Activated T-cell treated with anti-CD3 and anti-CD28 coated beads, Interleukin-2, amount 50 U/mL, for 24 hours (primary cell): Measurements from ENCODE around the gene IGSF11.
A peak's percentile ranks its signal among the peaks of the same experiment; 100 is the strongest.
"Not testable (repeated sequence)": the region's sequence is repeated elsewhere in the genome, so short reads cannot be mapped to it uniquely, and the experiment has no call there.

Experiments used
- DNase-seq: peaks from one replicate; pipeline ENCODE4 v3.0.0-alpha.2; 2020
- H3K27ac Mint-ChIP-seq: 2 replicates; pipeline ENCODE4 v1.8.0; 2020; ENCODE audit warnings: mild to moderate bottlenecking, mixed read lengths
- H3K27me3 Mint-ChIP-seq: 2 replicates; pipeline ENCODE4 v1.8.0; 2020; ENCODE audit warnings: mixed read lengths
- H3K36me3 Mint-ChIP-seq: 2 replicates; pipeline ENCODE4 v1.8.0; 2020; ENCODE audit warnings: low read depth, mixed read lengths
- H3K4me1 Mint-ChIP-seq: 2 replicates; pipeline ENCODE4 v1.8.0; 2020; ENCODE audit warnings: low read depth, mixed read lengths
- H3K4me3 Mint-ChIP-seq: 2 replicates; pipeline ENCODE4 v1.8.0; 2020; ENCODE audit warnings: mild to moderate bottlenecking, moderate library complexity, mixed read lengths
- H3K9me3 Mint-ChIP-seq: 2 replicates; pipeline ENCODE4 v1.8.0; 2020; ENCODE audit warnings: mixed read lengths

Gene IGSF11

DNA sequence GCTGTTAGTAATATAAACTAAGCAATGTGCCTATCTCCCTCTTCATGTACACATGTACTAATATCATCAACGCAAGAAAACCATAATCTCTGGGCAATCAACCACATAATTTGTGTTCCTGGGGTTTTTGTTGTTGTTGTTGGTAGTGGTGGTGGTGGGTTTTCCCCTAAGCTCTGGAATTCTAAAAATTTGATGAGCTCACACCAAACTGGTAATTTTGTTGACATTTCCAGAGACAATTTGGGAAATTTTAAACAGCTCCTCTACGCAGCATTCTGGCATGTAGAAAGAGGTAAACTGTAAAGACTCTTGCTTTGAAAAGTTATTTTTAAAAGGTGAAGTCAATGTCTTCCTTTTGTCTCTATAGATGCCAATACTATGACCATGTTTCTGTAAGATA lies 126.7 kb downstream of the IGSF11 start:
- no peaks in the 10 kb centered on the region for H3K4me1 Mint-ChIP-seq
- H3K9me3 Mint-ChIP-seq: no peaks in the 10 kb centered on the region
- peaks cover 4% of the 10 kb centered on the region for H3K27me3 Mint-ChIP-seq
- H3K4me3 Mint-ChIP-seq: no peak overlapping the region
- H3K27ac Mint-ChIP-seq: no peak overlapping the region
- DNase-seq: no peak
- H3K36me3 Mint-ChIP-seq: no peaks in the 10 kb centered on the region

DNA sequence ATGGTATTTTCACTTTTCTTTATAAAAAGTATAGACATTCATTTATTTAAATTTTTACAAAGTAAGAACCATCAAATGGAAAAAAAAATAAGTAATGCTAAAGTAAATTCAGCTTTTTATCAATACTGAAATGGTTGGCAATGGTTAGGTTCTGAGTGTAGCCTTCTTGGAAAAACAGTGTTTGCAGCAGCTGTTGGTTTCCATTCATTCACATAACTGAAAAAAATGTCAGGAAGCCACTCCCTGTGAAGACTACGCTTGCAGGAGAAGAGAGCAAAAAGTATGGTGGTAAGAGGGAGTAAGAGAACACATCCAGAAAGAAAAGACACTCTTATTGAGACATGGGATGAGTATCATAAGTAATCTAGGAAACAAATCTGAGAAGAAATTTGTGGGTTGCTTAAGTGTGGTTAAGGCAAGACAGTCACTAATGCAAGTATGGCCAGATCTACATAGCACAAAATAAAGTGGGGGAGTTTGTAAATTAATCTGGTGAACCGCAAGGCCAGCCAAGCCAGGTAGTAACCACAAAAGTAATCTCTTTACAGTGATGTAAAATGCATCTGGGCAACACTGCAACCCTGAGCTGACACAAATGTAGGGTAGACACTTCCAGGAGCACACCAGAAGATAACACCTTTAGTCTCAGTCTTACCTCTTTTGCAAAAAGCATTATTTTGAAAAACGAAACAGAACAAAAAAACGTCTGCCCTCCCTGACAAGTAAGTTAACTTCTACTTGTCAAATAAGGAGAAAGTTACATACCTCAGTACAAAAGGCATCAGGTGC lies 133.7 kb downstream of the IGSF11 start:
- H3K4me3 Mint-ChIP-seq: no peak overlapping the region
- no peak for DNase-seq
- H3K27me3 Mint-ChIP-seq: peaks cover 2% of the 10 kb centered on the region
- H3K36me3 Mint-ChIP-seq: no peaks in the 10 kb centered on the region
- H3K27ac Mint-ChIP-seq: no peak overlapping the region
- no peaks in the 10 kb centered on the region for H3K9me3 Mint-ChIP-seq
- peaks cover 3% of the 10 kb centered on the region for H3K4me1 Mint-ChIP-seq

DNA sequence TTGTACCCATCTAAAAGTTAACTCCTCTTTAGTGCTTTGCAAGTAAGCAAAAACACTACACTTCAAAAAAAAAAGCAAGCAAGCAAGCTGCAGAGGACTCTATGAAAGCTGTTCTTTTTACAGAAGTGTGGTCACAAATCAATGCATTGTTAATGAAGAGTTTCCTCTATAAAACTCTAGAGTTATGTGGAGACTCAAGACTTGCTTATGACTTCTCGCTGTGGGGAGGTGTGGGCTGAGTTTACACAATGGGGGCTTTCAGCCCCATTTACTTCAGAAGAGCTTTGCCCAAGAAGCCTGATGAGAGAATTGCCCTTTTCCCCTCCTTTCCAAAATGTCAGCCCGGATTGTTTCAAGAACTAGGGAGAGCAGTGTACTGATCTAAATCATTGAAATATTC lies 144.4 kb downstream of the IGSF11 start:
- Mint-ChIP-seq H3K4me3 (no peak overlapping the region), H3K27ac (no peak overlapping the region), H3K36me3 (no peaks in the 10 kb centered on the region), H3K27me3 (peaks cover 21% of the 10 kb centered on the region), H3K4me1 (peaks cover 2% of the 10 kb centered on the region), H3K9me3 (no peaks in the 10 kb centered on the region)
- DNase-seq: no peak

DNA sequence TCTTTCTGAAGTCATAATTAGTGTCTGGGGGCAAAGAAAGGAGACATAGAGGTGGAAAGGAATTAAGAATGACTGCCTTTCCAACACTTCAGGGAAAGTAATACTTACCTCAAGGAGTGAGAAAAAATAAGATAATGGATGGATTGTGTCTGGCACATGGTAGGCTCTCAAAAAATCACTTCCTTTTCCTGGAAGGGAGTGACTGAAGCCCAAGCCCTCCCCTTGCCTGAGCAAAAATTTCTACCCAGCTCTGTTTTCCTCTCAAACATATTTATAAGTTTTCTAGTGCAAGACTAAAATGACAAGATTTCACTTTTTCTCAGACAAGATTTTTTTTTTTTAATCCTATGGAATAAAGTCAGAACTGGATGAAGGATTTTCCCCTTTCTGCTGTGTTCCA lies 145.0 kb downstream of the IGSF11 start:
- H3K4me3 Mint-ChIP-seq: no peak overlapping the region
- peaks cover 7% of the 10 kb centered on the region for H3K4me1 Mint-ChIP-seq
- H3K27me3 Mint-ChIP-seq: peaks cover 18% of the 10 kb centered on the region
- H3K27ac Mint-ChIP-seq: no peak overlapping the region
- H3K9me3 Mint-ChIP-seq: no peaks in the 10 kb centered on the region
- H3K36me3 Mint-ChIP-seq: no peaks in the 10 kb centered on the region
- DNase-seq: no peak

DNA sequence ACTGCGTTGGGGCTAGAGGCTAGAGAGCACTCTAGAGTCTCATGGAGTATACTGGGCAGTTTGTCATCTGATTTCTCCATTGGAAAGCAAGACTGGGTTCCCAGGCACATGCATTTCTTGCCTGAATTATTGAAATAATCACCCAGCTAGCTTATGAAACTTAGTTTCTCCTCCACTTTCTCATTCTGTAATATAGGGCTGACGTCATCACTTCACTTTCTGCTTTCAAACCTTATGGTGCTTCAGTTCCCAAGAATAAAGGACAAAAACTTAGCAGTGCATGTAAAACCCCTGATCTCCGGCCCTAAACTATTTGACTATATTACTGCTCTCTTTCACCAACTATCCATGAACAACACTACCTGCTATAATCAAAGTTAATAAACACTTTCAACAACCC lies 147.9 kb downstream of the IGSF11 start:
- no peaks in the 10 kb centered on the region for H3K9me3 Mint-ChIP-seq
- peaks cover 9% of the 10 kb centered on the region for H3K27me3 Mint-ChIP-seq
- H3K4me3 Mint-ChIP-seq: no peak overlapping the region
- no peak overlapping the region for H3K27ac Mint-ChIP-seq
- no peak for DNase-seq
- H3K36me3 Mint-ChIP-seq: no peaks in the 10 kb centered on the region
- H3K4me1 Mint-ChIP-seq: peaks cover 5% of the 10 kb centered on the region

DNA sequence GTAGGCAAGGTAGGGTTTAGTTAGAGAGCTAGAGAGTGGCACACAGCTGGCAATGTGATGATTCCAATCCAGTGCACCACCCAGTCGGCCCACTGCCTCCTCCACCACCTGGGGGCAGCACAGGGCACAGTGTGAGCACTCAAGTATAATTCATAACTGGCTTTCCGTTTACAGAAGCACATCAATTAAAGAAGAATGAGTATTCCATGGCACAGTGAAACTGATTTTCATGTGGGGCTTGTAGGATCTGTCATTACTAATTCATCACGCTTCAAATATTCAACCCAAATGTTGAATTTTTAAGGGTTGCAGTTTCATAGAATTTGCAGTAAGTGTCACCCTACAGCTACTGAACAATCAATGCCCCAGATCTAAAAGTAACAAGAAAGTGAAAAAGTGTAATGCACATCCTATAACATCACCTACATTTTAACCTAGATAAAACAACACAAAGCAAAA lies 149.9 kb downstream of the IGSF11 start:
- Mint-ChIP-seq H3K27ac (no peak overlapping the region), H3K27me3 (peaks cover 21% of the 10 kb centered on the region), H3K4me3 (no peak overlapping the region), H3K9me3 (no peaks in the 10 kb centered on the region), H3K4me1 (peaks cover 5% of the 10 kb centered on the region), H3K36me3 (no peaks in the 10 kb centered on the region)
- peak; percentile 84 for DNase-seq

DNA sequence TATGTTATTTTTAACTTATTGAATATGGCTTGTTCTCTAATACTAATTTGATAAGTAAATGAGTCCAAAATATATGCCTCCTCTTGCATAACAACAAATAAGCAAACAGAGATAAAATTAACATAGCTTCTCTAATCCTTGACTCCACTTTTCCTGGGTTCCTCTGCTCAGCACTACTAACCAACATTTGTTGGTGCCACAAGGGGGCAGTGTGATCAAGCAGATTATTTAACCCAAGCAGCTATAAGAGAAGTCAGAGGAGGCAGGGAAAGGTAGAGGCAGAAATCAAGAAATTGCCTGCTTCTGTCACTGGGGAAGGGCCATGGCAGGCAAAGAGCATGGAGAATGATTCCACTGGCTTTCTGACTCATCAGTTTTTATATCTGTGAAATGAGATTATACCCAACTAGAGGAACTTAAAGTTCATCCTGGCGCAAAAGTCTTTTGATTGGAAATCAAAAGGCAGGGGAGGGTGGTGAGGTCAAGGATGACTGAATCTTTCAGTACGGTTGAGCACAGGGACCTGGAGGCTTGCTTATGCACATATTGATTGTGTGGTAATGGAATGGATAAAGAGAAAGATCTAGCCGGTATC lies 152.2 kb downstream of the IGSF11 start:
- Mint-ChIP-seq H3K9me3 (no peaks in the 10 kb centered on the region), H3K36me3 (no peaks in the 10 kb centered on the region), H3K4me3 (no peak overlapping the region), H3K27me3 (peaks cover 21% of the 10 kb centered on the region), H3K4me1 (peaks cover 5% of the 10 kb centered on the region), H3K27ac (no peak overlapping the region)
- DNase-seq: peak; percentile 64

DNA sequence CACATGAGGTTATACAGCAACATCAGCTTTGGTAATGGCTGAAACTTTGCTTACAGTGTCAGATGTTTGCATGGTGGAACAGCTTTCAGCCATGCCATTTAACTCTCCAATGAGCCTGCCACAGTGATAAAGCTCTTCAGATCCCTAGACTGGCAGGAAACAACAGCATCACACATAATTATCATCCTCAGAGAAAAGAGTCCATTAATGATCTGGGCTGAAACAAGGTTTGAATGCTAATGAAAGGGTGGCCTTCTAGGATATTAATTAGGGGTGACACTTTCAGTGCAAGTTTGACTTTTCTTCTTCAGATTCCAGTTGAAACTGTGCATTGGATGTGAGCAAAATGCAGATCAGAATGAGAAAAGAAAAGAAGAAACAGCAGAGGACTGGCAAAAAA lies 166.6 kb downstream of the IGSF11 start:
- H3K4me3 Mint-ChIP-seq: no peak overlapping the region
- no peak overlapping the region for H3K27ac Mint-ChIP-seq
- DNase-seq: no peak
- H3K36me3 Mint-ChIP-seq: no peaks in the 10 kb centered on the region
- H3K9me3 Mint-ChIP-seq: peaks cover 4% of the 10 kb centered on the region
- H3K4me1 Mint-ChIP-seq: no peaks in the 10 kb centered on the region
- peaks cover 33% of the 10 kb centered on the region for H3K27me3 Mint-ChIP-seq

DNA sequence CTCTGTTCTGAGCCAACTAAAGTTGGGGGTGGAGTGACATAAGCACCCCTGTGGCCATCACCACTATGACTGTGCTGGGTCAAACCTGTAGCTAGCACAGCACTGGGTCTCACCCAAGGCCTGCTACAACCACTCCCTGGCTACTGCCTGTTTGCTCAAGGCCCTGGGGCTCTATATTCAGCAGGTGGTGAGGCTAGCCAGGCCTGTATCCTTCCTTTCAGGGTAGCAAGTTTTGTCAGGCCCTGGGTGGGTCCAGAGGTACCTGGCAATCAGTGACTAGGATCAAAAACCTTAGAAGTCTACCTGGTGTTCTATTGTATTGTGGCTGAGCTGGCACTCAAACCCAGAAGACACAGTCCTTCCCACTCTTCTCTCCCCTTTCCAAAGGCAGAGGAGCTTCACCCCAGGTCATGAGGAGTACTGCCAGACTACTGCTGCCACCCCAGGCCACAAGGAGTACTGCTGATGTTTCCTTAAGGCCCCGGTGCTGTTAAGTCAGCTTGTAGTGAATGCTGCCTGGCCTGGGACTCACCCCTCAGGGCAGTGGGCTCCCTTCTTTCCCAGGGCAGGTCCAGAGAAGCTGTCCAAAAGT lies 170.8 kb downstream of the IGSF11 start:
- H3K4me3 Mint-ChIP-seq: no peak overlapping the region
- H3K36me3 Mint-ChIP-seq: no peaks in the 10 kb centered on the region
- H3K27me3 Mint-ChIP-seq: peaks cover 22% of the 10 kb centered on the region
- no peak for DNase-seq
- H3K9me3 Mint-ChIP-seq: no peaks in the 10 kb centered on the region
- H3K4me1 Mint-ChIP-seq: no peaks in the 10 kb centered on the region
- H3K27ac Mint-ChIP-seq: no peak overlapping the region

DNA sequence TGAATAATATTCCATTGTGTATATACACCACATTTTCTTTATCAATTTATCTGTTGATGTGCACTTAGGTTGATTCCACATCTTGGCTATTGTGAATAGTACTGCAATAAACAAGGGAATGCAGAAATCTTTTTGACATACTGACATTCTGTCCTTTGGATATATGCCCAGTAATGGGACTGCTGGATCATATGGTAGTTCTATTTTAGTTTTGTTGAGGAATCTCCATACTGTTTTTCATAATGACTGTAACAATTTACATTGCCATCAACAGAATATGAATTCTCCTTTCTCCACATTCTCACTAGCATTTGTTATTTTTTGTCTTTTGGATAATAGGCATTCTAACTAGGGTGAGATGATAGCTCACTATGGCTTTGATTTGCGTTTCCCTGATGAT lies 174.7 kb downstream of the IGSF11 start:
- Mint-ChIP-seq H3K4me1 (no peaks in the 10 kb centered on the region), H3K4me3 (no peak overlapping the region), H3K9me3 (peaks cover 3% of the 10 kb centered on the region), H3K27ac (no peak overlapping the region), H3K27me3 (peaks cover 14% of the 10 kb centered on the region), H3K36me3 (no peaks in the 10 kb centered on the region)
- no peak for DNase-seq

DNA sequence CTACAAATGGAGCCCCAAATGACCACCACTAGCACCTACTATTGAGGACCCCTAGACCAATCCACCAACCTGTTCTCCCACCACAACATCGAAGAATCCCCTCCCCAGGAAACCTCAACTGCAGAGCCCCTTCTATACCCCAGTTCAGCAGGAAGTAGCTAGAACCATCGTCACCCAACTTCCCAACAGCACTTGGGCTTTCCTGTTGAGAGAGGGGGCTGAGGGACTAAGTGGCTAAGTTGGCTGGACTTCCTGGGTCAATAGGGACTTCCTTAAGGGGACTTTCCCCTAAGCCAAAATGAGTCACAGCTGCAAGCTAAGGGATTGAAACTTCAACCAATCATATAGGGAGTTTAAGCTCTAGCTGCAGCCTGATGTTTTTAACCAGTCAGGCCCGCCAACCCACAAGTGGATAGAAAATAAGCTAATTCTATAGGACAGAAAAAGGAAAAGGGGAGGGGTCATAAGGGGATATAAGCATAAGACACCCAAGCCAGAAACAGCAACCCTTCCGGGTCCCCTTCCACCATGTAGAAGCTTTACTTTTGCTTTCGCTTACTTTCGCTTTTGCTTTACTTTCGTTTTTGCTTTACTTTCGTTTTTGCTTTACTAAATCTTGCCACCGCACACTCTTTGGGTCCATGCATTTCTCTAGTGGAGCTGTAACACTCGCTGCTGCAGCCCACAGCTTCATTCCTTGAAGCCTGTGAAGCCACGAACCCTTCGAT lies 183.0 kb downstream of the IGSF11 start:
- not testable (repeated sequence) for H3K27ac Mint-ChIP-seq, DNase-seq, H3K4me1 Mint-ChIP-seq, H3K9me3 Mint-ChIP-seq, H3K36me3 Mint-ChIP-seq, H3K27me3 Mint-ChIP-seq, H3K4me3 Mint-ChIP-seq

DNA sequence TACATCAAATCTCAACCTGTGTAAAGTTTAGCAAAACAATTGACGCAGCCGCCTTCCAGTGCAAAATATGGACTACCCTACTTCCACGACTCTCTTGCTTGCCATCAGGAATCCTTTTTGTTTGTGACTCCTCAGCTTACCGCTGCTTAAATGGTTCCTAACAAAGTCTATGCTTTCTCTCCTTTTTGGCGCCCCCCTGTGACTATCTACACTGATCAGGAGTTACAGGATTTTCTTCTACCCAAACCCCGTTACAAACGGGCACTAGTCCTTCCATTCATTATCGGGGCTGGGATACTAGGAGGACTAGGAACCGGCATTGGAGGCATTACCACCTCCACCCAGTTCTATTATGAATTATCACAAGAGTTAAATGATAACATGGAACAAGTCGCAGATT lies 184.0 kb downstream of the IGSF11 start:
- Mint-ChIP-seq H3K4me1 (peaks cover 8% of the 10 kb centered on the region), H3K27ac (no peak overlapping the region), H3K4me3 (no peak overlapping the region), H3K36me3 (no peaks in the 10 kb centered on the region), H3K27me3 (no peaks in the 10 kb centered on the region), H3K9me3 (peaks cover 3% of the 10 kb centered on the region)
- no peak for DNase-seq
